Right lobe of liver (tissue), 6 donors: ENCODE data around the gene KCNMA1. TPM values are rescaled to one million over a fixed set of nuclear protein-coding genes. Genes with fewer than 3 reads are reported as not detected.

Experiments
- ATAC-seq, 4 donors: fragments of 200-7000 bp; cut with Tn5 transposase; one replicate each; pipeline ENCODE4 v1.9.1; 2020; ENCODE audit warnings: mild to moderate bottlenecking in 4 of 4, moderate library complexity in 4 of 4
- DNase-seq, 3 donors: peaks; one replicate each; pipeline ENCODE4 v3.0.0-alpha.2; 2020
- H3K27ac ChIP-seq, 3 donors: fragments of 200-600 bp; one replicate each; pipeline ENCODE4 v1.8.0; 2022
- H3K27me3 ChIP-seq, 2 donors: fragments of 200-600 bp; one replicate each; pipeline ENCODE4 v1.8.0; 2022
- H3K36me3 ChIP-seq, 4 donors: fragments of 200-600 bp; sonication (generic) in 1 of 4; one replicate each; pipeline versions ENCODE4 v1.5.1 to v1.8.0; 2017 to 2022; ENCODE audit warnings: control low read depth in 1 of 4
- H3K4me1 ChIP-seq, 4 donors: fragments of 200-600 bp; sonication (generic) in 1 of 4; one replicate each; pipeline versions ENCODE4 v1.5.1 to v1.8.0; 2017 to 2022; ENCODE audit warnings: control low read depth in 1 of 4
- H3K4me3 ChIP-seq, 3 donors: fragments of 200-600 bp; one replicate each; pipeline ENCODE4 v1.8.0; 2022
- H3K9me3 ChIP-seq, 4 donors: fragments of 200-600 bp; sonication (generic) in 1 of 4; one replicate each; pipeline versions ENCODE4 v1.5.1 to v1.8.0; 2017 to 2022; ENCODE audit warnings: control low read depth in 1 of 4
- CTCF ChIP-seq, 4 donors: fragments of 200-600 bp in 3 of 4; fragments of 450-650 bp in 1 of 4; IDR thresholded peaks; one replicate each; pipeline versions ENCODE4 v1.5.1 to v1.8.0; 2016 to 2022; ENCODE audit warnings: antibody characterized with exemption in 4 of 4, mild to moderate bottlenecking in 2 of 4
- POLR2A ChIP-seq: fragments of 450-650 bp; IDR thresholded peaks from one replicate; pipeline ENCODE4 v1.6.1; 2017; ENCODE audit warnings: antibody characterized with exemption, mild to moderate bottlenecking
- WGBS: methylation state at CpG from one replicate; pipeline ENCODE4 v1.1.6; 2018; ENCODE audit warnings: low coverage, low lambda C conversion rate; ENCODE audit not compliant: insufficient coverage; ENCODE audit errors: missing lambda C conversion rate; 5-methylcytosine and 5-hydroxymethylcytosine counted together
- intact Hi-C, 2 donors: fragments of 100-400 bp; cut with DNase I; formaldehyde crosslinking; loops; one replicate each; pipeline versions ENCODE4 v1.11.2 to v1.14.1; 2022
- total RNA-seq, 6 experiments: library from RNA; depleted of rRNA in 2 of 6; stranded (reverse); fragments of >200 nt in 2 of 6; fragmentation: NEBNext Ultra II Directional in 3 of 6; extraction: Animal tissue kit (Norgen Biotek cat#: 25700) in 3 of 6; gene quantifications; one replicate each; pipeline versions ENCODE4 v1.1.0 to v1.2.4, GENCODE V29; 2016 to 2023
- donor health status: DM: no; HTN: yes; CAD: no.
- donor health status: DM: no; HTN: no; CAD: no.
- donor health status: DM: no; HTN: no; CAD: no.
- donor health status: DM: no; HTN: yes; CAD: no.
- donor health status: DM: no; HTN: yes; CAD: no.

KCNMA1 gene
- total RNA-seq, 6 experiments from 2014 or later, result 5.7 to 48.0 (median 15.1) TPM

- intact Hi-C loops, result no loop called here
- 89% methylated on average over 1 of the region's 1 CpG for WGBS
- DNase-seq (no peak), ATAC-seq (peak in 3 of 4 donors; percentile 2 to 21 (median 18))
- Histone ChIP-seq H3K9me3 (no peaks in the 10 kb centered on the region), H3K4me1 (peaks cover 0 to 63% (median 16%) of the 10 kb centered on the region in 4 donors), H3K36me3 (no peaks in the 10 kb centered on the region), H3K4me3 (no peak overlapping the region), H3K27me3 (no peaks in the 10 kb centered on the region), H3K27ac (peak overlapping the region in 2 of 3 donors; percentile 45 to 90)
- TF ChIP-seq CTCF (IDR thresholded peaks at IDR 0.05), result no peak
- TF ChIP-seq POLR2A, result no peak
These were observed 80.5 kb downstream of the KCNMA1 start for GRCh38 chr10:77556990-77557601.

GRCh38 chr10:77555591-77556212, 81.9 kb downstream of the KCNMA1 start:
- WGBS, result 33% methylated on average over 4 of the region's 4 CpGs
- ATAC-seq (peak; percentile 59 to 71 (median 64)), DNase-seq (peak in 1 of 3 donors; percentile 69)
- peak overlapping the region; percentile 70 to 90 (median 84) for H3K27ac ChIP-seq
- peaks cover 0 to 51% (median 12%) of the 10 kb centered on the region in 4 donors for H3K4me1 ChIP-seq
- no peaks in the 10 kb centered on the region for H3K27me3 ChIP-seq
- no peaks in the 10 kb centered on the region for H3K36me3 ChIP-seq
- no peaks in the 10 kb centered on the region for H3K9me3 ChIP-seq
- intact Hi-C loops, result no loop called here
- TF ChIP-seq POLR2A (no peak), CTCF (IDR thresholded peaks at IDR 0.05) (no peak)
- no peak overlapping the region for H3K4me3 ChIP-seq

GRCh38 chr10:77554996-77555397, 82.6 kb downstream of the KCNMA1 start:
- no peaks in the 10 kb centered on the region for H3K9me3 ChIP-seq
- 50% methylated on average over 7 of the region's 7 CpGs for WGBS
- H3K36me3 ChIP-seq, result no peaks in the 10 kb centered on the region
- DNase-seq (peak; percentile 57 to 72 (median 69)), ATAC-seq (peak; percentile 55 to 74 (median 66))
- H3K4me3 ChIP-seq, result no peak overlapping the region
- intact Hi-C loops, result no loop called here
- no peak for TF ChIP-seq CTCF (IDR thresholded peaks at IDR 0.05)
- no peak for TF ChIP-seq POLR2A
- no peaks in the 10 kb centered on the region for H3K27me3 ChIP-seq
- H3K27ac ChIP-seq, result peak overlapping the region; percentile 70 to 90 (median 84)
- H3K4me1 ChIP-seq, result peaks cover 0 to 45% (median 12%) of the 10 kb centered on the region in 4 donors

- DNase-seq, result peak; percentile 41 to 77 (median 68)
- Histone ChIP-seq H3K9me3 (no peaks in the 10 kb centered on the region), H3K27me3 (no peaks in the 10 kb centered on the region), H3K4me3 (no peak overlapping the region), H3K36me3 (no peaks in the 10 kb centered on the region), H3K27ac (peak overlapping the region; percentile 70 to 90 (median 84)), H3K4me1 (peaks cover 0 to 45% (median 12%) of the 10 kb centered on the region in 4 donors)
- WGBS, result 22% methylated on average over 1 of the region's 5 CpGs
- ATAC-seq, result peak; percentile 41 to 70 (median 54)
- intact Hi-C loops, result no loop called here
- TF ChIP-seq CTCF (IDR thresholded peaks at IDR 0.05) (no peak), POLR2A (no peak)
These were observed 83.6 kb downstream of the KCNMA1 start for GRCh38 chr10:77553966-77554365.
